Measurements from ENCODE around the gene MYOM1.
"Not testable (repeated sequence)": the region's sequence is repeated elsewhere in the genome, so short reads cannot be mapped to it uniquely, and the experiment has no call there.

The MYOM1 gene

GRCh38 chr18:3069671-3070433 is 149.9 kb downstream of the MYOM1 start:
- TF ChIP-seq CTCF (conservative IDR thresholded peaks at IDR 0.05), result no peak

GRCh38 chr18:3067722-3068121 is 152.0 kb downstream of the MYOM1 start:
- no peak overlapping the region for H3K27ac ChIP-seq
- no peak for TF ChIP-seq CTCF (conservative IDR thresholded peaks at IDR 0.05)

More at GRCh38 chr18:3069671-3070433, 149.9 kb downstream of the MYOM1 start:
- H3K27ac ChIP-seq, result no peak overlapping the region

GRCh38 chr18:3067165-3067661 is 152.6 kb downstream of the MYOM1 start:
- no peak overlapping the region for H3K27ac ChIP-seq

GRCh38 chr18:3066341-3067110 is 153.2 kb downstream of the MYOM1 start:
- no peak overlapping the region for H3K27ac ChIP-seq
- no peak for TF ChIP-seq CTCF (conservative IDR thresholded peaks at IDR 0.05)

More at GRCh38 chr18:3067165-3067661, 152.6 kb downstream of the MYOM1 start:
- no peak for TF ChIP-seq CTCF (conservative IDR thresholded peaks at IDR 0.05)

- not testable (repeated sequence) for H3K27ac ChIP-seq
Observed at GRCh38 chr18:3063766-3064165, 156.0 kb downstream of the MYOM1 start.

GRCh38 chr18:3062798-3063680 is 156.7 kb downstream of the MYOM1 start:
- H3K27ac ChIP-seq, result no peak overlapping the region

More at GRCh38 chr18:3062798-3063680, 156.7 kb downstream of the MYOM1 start:
- peak; percentile 83 for TF ChIP-seq CTCF (conservative IDR thresholded peaks at IDR 0.05)
